WTC11 (cell line): Measurements from ENCODE around the gene CYP3A4. TPM values are rescaled to one million over a fixed set of nuclear protein-coding genes. Genes with fewer than 3 reads are reported as not detected.

Source experiments
- ATAC-seq: fragments of 200-7000 bp; cut with Tn5 transposase; 2 replicates; pipeline ENCODE4 v1.10.0; 2021; ENCODE audit warnings: mild to moderate bottlenecking, moderate library complexity
- CTCF ChIA-PET: fragments of 300-600 bp; sonication (Branson Sonifier 250); formaldehyde crosslinking; loops from one replicate; lab custom pipeline; 2021; ENCODE audit warnings: antibody characterized with exemption; lab: Charles Lee
- POLR2A ChIA-PET: fragments of 350-600 bp; sonication (Branson Sonifier 250); formaldehyde crosslinking; loops from one replicate; lab custom pipeline; 2021; ENCODE audit warnings: antibody characterized with exemption; lab: Charles Lee
- DNase-seq: peaks from one replicate; pipeline ENCODE4 v3.0.0; 2021; ENCODE audit warnings: low spot score
- H3K27ac Mint-ChIP-seq: 2 replicates; pipeline ENCODE4 v1.8.0; 2021; ENCODE audit warnings: mixed read lengths
- H3K27me3 Mint-ChIP-seq: 2 replicates; pipeline ENCODE4 v1.8.0; 2021; ENCODE audit warnings: low read depth, mild to moderate bottlenecking, moderate library complexity, mixed read lengths
- H3K36me3 Mint-ChIP-seq: 2 replicates; pipeline ENCODE4 v1.8.0; 2021; ENCODE audit warnings: mixed read lengths
- H3K4me1 Mint-ChIP-seq: 2 replicates; pipeline ENCODE4 v1.8.0; 2022; ENCODE audit warnings: mixed read lengths
- H3K4me3 Mint-ChIP-seq: 2 replicates; pipeline ENCODE4 v1.8.0; 2021; ENCODE audit warnings: mild to moderate bottlenecking, moderate library complexity, mixed read lengths
- H3K9me3 Mint-ChIP-seq: 2 replicates; pipeline ENCODE4 v1.8.0; 2021; ENCODE audit warnings: mixed read lengths
- CBFB ChIP-seq: sonication (generic); formaldehyde crosslinking; IDR thresholded peaks from 2 replicates; pipeline ENCODE4 v1.8.1; 2022; ENCODE audit warnings: mild to moderate bottlenecking, low read depth, missing genetic modification reagents
- ELF4 ChIP-seq: sonication (generic); formaldehyde crosslinking; IDR thresholded peaks from 2 replicates; pipeline ENCODE4 v1.8.1; 2022; ENCODE audit warnings: low read depth, mild to moderate bottlenecking, moderate library complexity, missing genetic modification reagents
- ETV6 ChIP-seq: sonication (generic); formaldehyde crosslinking; IDR thresholded peaks from 2 replicates; pipeline ENCODE4 v1.8.1; 2022; ENCODE audit warnings: mild to moderate bottlenecking, missing genetic modification reagents
- FOXJ3 ChIP-seq: sonication (generic); formaldehyde crosslinking; IDR thresholded peaks from 2 replicates; pipeline ENCODE4 v1.9.0; 2021; ENCODE audit warnings: missing genetic modification reagents, mild to moderate bottlenecking, borderline replicate concordance
- FOXK1 ChIP-seq: sonication (generic); formaldehyde crosslinking; IDR thresholded peaks from 2 replicates; pipeline ENCODE4 v1.8.0; 2022; ENCODE audit warnings: mild to moderate bottlenecking, moderate library complexity, missing genetic modification reagents
- GTF2I ChIP-seq: fragments of 250-450 bp; sonication (Bioruptor Pico); conservative IDR thresholded peaks from 2 replicates; pipeline ENCODE4 v1.4.0; 2021; ENCODE audit warnings: mild to moderate bottlenecking
- HMGA2 ChIP-seq: fragments of 250-450 bp; sonication (Bioruptor Pico); IDR thresholded peaks from 2 replicates; pipeline ENCODE4 v1.4.0; 2021; ENCODE audit warnings: mild to moderate bottlenecking, moderate library complexity
- IRF2 ChIP-seq: sonication (generic); formaldehyde crosslinking; IDR thresholded peaks from 2 replicates; pipeline ENCODE4 v1.8.0; 2022; ENCODE audit warnings: low read depth, missing genetic modification reagents, borderline replicate concordance
- JUN ChIP-seq: sonication (generic); formaldehyde crosslinking; IDR thresholded peaks from 2 replicates; pipeline ENCODE4 v1.8.0; 2023; ENCODE audit warnings: mild to moderate bottlenecking, missing genetic modification reagents
- NR1H2 ChIP-seq: sonication (generic); formaldehyde crosslinking; IDR thresholded peaks from 2 replicates; pipeline ENCODE4 v1.9.0; 2021; ENCODE audit warnings: mild to moderate bottlenecking, moderate library complexity, missing genetic modification reagents
- NR3C1 ChIP-seq: sonication (generic); formaldehyde crosslinking; conservative IDR thresholded peaks from 2 replicates; pipeline ENCODE4 v1.8.1; 2023; ENCODE audit warnings: low read depth, mild to moderate bottlenecking, missing genetic modification reagents
- SMAD4 ChIP-seq: sonication (generic); formaldehyde crosslinking; IDR thresholded peaks from 2 replicates; pipeline ENCODE4 v1.8.0; 2022; ENCODE audit warnings: mild to moderate bottlenecking, missing genetic modification reagents
- SOX15 ChIP-seq: fragments of 250-450 bp; sonication (Bioruptor Pico); IDR thresholded peaks from 2 replicates; pipeline ENCODE4 v1.9.0; 2021; ENCODE audit warnings: mild to moderate bottlenecking
- SP1 ChIP-seq: sonication (generic); formaldehyde crosslinking; conservative IDR thresholded peaks from 2 replicates; pipeline ENCODE4 v1.8.1; 2022; ENCODE audit warnings: missing genetic modification reagents
- TP53 ChIP-seq: sonication (generic); formaldehyde crosslinking; IDR thresholded peaks from 2 replicates; pipeline ENCODE4 v1.8.1; 2023; ENCODE audit warnings: mild to moderate bottlenecking, missing genetic modification reagents
- ZBTB21 ChIP-seq: sonication (generic); formaldehyde crosslinking; IDR thresholded peaks from 2 replicates; pipeline ENCODE4 v1.8.1; 2023; ENCODE audit warnings: mild to moderate bottlenecking, missing genetic modification reagents, borderline replicate concordance
- total RNA-seq: library from RNA; stranded (reverse); gene quantifications from 3 replicates; pipeline ENCODE4 v1.2.3, GENCODE V29; 2021
- TF ChIP-seq, protein P1 (sequence below): sonication (generic); formaldehyde crosslinking; IDR thresholded peaks from 2 replicates; pipeline ENCODE4 v1.8.0; 2023; ENCODE audit warnings: missing genetic modification reagents
- TF ChIP-seq, protein P2 (sequence below): fragments of 250-450 bp; sonication (Bioruptor Pico); IDR thresholded peaks from 2 replicates; pipeline ENCODE4 v1.9.0; 2021; ENCODE audit warnings: mild to moderate bottlenecking, borderline replicate concordance
- TF ChIP-seq, protein P3 (sequence below): sonication (generic); formaldehyde crosslinking; IDR thresholded peaks from 2 replicates; pipeline ENCODE4 v1.8.0; 2022; ENCODE audit warnings: mild to moderate bottlenecking, missing genetic modification reagents
- TF ChIP-seq, protein P4 (sequence below): sonication (generic); formaldehyde crosslinking; IDR thresholded peaks from 2 replicates; pipeline ENCODE4 v1.8.1; 2022; ENCODE audit warnings: low read depth, missing genetic modification reagents, borderline replicate concordance
- TF ChIP-seq, protein P5 (sequence below): sonication (generic); formaldehyde crosslinking; IDR thresholded peaks from 2 replicates; pipeline ENCODE4 v1.8.1; 2023; ENCODE audit warnings: mild to moderate bottlenecking, missing genetic modification reagents
- TF ChIP-seq, protein P6 (sequence below): sonication (generic); formaldehyde crosslinking; IDR thresholded peaks from 2 replicates; pipeline ENCODE4 v1.8.1; 2022; ENCODE audit warnings: mild to moderate bottlenecking, missing genetic modification reagents, moderate library complexity, borderline replicate concordance
- TF ChIP-seq, protein P7 (sequence below): sonication (generic); formaldehyde crosslinking; IDR thresholded peaks from 2 replicates; pipeline ENCODE4 v1.8.1; 2023; ENCODE audit warnings: mild to moderate bottlenecking, missing genetic modification reagents, moderate library complexity

CYP3A4 gene
- total RNA-seq, 1 experiment from 2014 or later = 0.33 TPM

DNA sequence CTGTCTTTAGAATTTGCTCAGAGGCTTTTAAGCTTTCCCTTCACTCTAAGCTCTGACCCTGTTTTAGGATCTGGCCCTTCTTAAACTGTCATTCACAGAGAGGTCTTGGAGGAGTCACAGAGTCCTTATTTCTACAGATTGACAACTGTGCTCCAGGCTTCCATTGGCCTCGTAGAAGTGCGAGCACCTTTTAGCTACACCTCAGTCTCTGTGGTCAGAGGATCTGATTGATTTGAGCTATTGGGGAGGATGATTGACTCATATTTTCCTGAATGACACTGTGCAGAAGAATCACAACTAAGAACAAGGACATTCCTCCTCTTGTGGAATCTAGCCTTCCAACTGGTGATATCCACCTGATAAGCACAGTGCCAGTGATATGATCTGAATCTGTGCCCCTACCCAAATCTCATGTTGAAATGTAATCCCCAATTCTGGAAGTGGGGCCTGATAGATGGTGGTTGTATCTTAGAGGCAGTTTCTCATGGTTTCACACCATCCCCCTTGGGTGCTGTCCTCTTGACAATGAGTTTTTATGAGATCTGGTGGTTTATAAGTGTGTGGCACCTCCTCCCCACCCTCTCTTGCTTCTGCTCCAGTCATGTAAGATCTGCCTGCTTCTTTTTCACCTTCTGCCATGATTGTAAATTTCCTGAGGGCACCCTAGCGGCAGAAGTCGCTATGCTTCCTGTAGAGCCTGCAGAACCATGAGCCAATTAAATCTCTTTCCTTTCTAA lies 52.2 kb downstream of the CYP3A4 start:
- ATAC-seq (no peak), DNase-seq (no peak)
- Mint-ChIP-seq H3K4me3 (no peak overlapping the region), H3K27me3 (peaks cover 3% of the 10 kb centered on the region; the same call in 1 of the 2 replicates), H3K4me1 (0 out of 2 replicates have a peak, but pooled peaks cover 3% of the 10 kb centered on the region), H3K27ac (no peak overlapping the region), H3K36me3 (no peaks in the 10 kb centered on the region), H3K9me3 (no peaks in the 10 kb centered on the region)
- TF ChIP-seq, protein P1, sequence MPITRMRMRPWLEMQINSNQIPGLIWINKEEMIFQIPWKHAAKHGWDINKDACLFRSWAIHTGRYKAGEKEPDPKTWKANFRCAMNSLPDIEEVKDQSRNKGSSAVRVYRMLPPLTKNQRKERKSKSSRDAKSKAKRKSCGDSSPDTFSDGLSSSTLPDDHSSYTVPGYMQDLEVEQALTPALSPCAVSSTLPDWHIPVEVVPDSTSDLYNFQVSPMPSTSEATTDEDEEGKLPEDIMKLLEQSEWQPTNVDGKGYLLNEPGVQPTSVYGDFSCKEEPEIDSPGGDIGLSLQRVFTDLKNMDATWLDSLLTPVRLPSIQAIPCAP (CRISPR knock-in tag) = no peak
- no peak for TF ChIP-seq FOXJ3 (CRISPR knock-in tag)
- TF ChIP-seq, protein P2, sequence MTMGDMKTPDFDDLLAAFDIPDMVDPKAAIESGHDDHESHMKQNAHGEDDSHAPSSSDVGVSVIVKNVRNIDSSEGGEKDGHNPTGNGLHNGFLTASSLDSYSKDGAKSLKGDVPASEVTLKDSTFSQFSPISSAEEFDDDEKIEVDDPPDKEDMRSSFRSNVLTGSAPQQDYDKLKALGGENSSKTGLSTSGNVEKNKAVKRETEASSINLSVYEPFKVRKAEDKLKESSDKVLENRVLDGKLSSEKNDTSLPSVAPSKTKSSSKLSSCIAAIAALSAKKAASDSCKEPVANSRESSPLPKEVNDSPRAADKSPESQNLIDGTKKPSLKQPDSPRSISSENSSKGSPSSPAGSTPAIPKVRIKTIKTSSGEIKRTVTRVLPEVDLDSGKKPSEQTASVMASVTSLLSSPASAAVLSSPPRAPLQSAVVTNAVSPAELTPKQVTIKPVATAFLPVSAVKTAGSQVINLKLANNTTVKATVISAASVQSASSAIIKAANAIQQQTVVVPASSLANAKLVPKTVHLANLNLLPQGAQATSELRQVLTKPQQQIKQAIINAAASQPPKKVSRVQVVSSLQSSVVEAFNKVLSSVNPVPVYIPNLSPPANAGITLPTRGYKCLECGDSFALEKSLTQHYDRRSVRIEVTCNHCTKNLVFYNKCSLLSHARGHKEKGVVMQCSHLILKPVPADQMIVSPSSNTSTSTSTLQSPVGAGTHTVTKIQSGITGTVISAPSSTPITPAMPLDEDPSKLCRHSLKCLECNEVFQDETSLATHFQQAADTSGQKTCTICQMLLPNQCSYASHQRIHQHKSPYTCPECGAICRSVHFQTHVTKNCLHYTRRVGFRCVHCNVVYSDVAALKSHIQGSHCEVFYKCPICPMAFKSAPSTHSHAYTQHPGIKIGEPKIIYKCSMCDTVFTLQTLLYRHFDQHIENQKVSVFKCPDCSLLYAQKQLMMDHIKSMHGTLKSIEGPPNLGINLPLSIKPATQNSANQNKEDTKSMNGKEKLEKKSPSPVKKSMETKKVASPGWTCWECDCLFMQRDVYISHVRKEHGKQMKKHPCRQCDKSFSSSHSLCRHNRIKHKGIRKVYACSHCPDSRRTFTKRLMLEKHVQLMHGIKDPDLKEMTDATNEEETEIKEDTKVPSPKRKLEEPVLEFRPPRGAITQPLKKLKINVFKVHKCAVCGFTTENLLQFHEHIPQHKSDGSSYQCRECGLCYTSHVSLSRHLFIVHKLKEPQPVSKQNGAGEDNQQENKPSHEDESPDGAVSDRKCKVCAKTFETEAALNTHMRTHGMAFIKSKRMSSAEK (CRISPR knock-in tag) = no peak
- no peak for TF ChIP-seq JUN
- TF ChIP-seq, protein P3, sequence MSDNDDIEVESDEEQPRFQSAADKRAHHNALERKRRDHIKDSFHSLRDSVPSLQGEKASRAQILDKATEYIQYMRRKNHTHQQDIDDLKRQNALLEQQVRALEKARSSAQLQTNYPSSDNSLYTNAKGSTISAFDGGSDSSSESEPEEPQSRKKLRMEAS (CRISPR knock-in tag) = no peak
- no peak for TF ChIP-seq IRF2 (CRISPR knock-in tag)
- TF ChIP-seq ETV6 (CRISPR knock-in tag) = no peak
- TF ChIP-seq, protein P4, sequence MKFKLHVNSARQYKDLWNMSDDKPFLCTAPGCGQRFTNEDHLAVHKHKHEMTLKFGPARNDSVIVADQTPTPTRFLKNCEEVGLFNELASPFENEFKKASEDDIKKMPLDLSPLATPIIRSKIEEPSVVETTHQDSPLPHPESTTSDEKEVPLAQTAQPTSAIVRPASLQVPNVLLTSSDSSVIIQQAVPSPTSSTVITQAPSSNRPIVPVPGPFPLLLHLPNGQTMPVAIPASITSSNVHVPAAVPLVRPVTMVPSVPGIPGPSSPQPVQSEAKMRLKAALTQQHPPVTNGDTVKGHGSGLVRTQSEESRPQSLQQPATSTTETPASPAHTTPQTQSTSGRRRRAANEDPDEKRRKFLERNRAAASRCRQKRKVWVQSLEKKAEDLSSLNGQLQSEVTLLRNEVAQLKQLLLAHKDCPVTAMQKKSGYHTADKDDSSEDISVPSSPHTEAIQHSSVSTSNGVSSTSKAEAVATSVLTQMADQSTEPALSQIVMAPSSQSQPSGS (CRISPR knock-in tag) = no peak
- TF ChIP-seq CBFB (CRISPR knock-in tag) = no peak
- TF ChIP-seq, protein P5, sequence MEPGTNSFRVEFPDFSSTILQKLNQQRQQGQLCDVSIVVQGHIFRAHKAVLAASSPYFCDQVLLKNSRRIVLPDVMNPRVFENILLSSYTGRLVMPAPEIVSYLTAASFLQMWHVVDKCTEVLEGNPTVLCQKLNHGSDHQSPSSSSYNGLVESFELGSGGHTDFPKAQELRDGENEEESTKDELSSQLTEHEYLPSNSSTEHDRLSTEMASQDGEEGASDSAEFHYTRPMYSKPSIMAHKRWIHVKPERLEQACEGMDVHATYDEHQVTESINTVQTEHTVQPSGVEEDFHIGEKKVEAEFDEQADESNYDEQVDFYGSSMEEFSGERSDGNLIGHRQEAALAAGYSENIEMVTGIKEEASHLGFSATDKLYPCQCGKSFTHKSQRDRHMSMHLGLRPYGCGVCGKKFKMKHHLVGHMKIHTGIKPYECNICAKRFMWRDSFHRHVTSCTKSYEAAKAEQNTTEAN = no peak
- no peak for TF ChIP-seq NR3C1 (CRISPR knock-in tag)
- TF ChIP-seq FOXK1 (CRISPR knock-in tag) = no peak
- TF ChIP-seq SOX15 (CRISPR knock-in tag) = no peak
- TF ChIP-seq SMAD4 = no peak
- ChIA-PET CTCF (no interaction called here), POLR2A (no interaction called here)

DNA sequence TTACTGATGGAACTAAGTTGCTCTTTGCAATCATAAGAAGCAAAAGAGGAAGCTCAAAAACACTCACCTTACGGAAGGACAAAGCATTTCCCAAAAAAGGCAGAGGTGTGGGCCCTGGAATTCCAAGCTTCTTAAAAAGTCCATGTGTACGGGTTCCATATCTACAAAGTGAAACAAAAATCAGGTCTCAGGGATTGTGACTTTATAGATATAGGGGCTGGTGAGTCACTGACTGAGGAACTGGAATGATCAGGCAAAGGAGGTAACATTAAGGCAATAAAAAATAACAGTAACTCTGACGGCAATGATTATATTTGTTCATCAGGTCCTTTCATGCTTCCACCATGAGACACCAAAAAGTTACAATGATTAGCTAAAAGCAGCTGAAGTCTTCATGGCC lies 53.0 kb downstream of the CYP3A4 start:
- H3K4me1 Mint-ChIP-seq = no peaks in the 10 kb centered on the region

More for the DNA sequence above, 53.0 kb downstream of the CYP3A4 start:
- ATAC-seq = no peak
- Mint-ChIP-seq H3K9me3 (no peaks in the 10 kb centered on the region), H3K27me3 (peaks cover 3% of the 10 kb centered on the region; the same call in 1 of the 2 replicates), H3K4me3 (no peak overlapping the region), H3K27ac (no peak overlapping the region), H3K36me3 (no peaks in the 10 kb centered on the region)
- no peak for DNase-seq
- no peak for TF ChIP-seq IRF2 (CRISPR knock-in tag)
- TF ChIP-seq, protein P6, sequence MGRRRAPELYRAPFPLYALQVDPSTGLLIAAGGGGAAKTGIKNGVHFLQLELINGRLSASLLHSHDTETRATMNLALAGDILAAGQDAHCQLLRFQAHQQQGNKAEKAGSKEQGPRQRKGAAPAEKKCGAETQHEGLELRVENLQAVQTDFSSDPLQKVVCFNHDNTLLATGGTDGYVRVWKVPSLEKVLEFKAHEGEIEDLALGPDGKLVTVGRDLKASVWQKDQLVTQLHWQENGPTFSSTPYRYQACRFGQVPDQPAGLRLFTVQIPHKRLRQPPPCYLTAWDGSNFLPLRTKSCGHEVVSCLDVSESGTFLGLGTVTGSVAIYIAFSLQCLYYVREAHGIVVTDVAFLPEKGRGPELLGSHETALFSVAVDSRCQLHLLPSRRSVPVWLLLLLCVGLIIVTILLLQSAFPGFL (CRISPR knock-in tag) = no peak
- TF ChIP-seq NR1H2 (CRISPR knock-in tag) = no peak
- TF ChIP-seq TP53 (CRISPR knock-in tag) = no peak
- no peak for TF ChIP-seq GTF2I (CRISPR knock-in tag)
- TF ChIP-seq FOXK1 (CRISPR knock-in tag) = no peak
- TF ChIP-seq, protein P7, sequence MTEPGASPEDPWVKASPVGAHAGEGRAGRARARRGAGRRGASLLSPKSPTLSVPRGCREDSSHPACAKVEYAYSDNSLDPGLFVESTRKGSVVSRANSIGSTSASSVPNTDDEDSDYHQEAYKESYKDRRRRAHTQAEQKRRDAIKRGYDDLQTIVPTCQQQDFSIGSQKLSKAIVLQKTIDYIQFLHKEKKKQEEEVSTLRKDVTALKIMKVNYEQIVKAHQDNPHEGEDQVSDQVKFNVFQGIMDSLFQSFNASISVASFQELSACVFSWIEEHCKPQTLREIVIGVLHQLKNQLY (CRISPR knock-in tag) = no peak
- no peak for TF ChIP-seq ZBTB21 (CRISPR knock-in tag)
- TF ChIP-seq HMGA2 (CRISPR knock-in tag) = no peak
- no peak for TF ChIP-seq SP1 (CRISPR knock-in tag)
- TF ChIP-seq ELF4 (CRISPR knock-in tag) = no peak
- ChIA-PET CTCF (interaction anchor here (0.5 kb wide), 1 partner anchor 828 kb away, joined by 3 read pairs; no protein-coding TSS in a partner anchor), POLR2A (no interaction called here)
